NCI-H69 (cell line): ENCODE measurements around the gene C4orf50.

Experiments used
- DNase-seq: peaks from one replicate; lab custom pipeline; 2025; lab: John Stamatoyannopoulos, UW

The C4orf50 gene

GRCh38 chr4:5919571-5919970 lies 98.7 kb downstream of the C4orf50 start:
- no peak for DNase-seq

- no peak for DNase-seq
Observed at GRCh38 chr4:5919044-5919443, 99.2 kb downstream of the C4orf50 start.

- peak; percentile 82 for DNase-seq
Observed at GRCh38 chr4:5918331-5918985, 99.8 kb downstream of the C4orf50 start.

GRCh38 chr4:5917672-5918071 lies 100.6 kb downstream of the C4orf50 start:
- DNase-seq: no peak

GRCh38 chr4:5916229-5916628 lies 102.0 kb downstream of the C4orf50 start:
- DNase-seq: no peak

- DNase-seq: no peak
Observed at GRCh38 chr4:5913454-5913853, 104.8 kb downstream of the C4orf50 start.

GRCh38 chr4:5912614-5913019 lies 105.6 kb downstream of the C4orf50 start:
- peak; percentile 90 for DNase-seq

GRCh38 chr4:5908876-5909427 lies 109.3 kb downstream of the C4orf50 start:
- no peak for DNase-seq

- DNase-seq: peak; percentile 44
Observed at GRCh38 chr4:5906191-5906590, 112.0 kb downstream of the C4orf50 start.

- DNase-seq: no peak
Observed at GRCh38 chr4:5905714-5906113, 112.5 kb downstream of the C4orf50 start.

GRCh38 chr4:5900844-5901243 lies 117.4 kb downstream of the C4orf50 start:
- DNase-seq: no peak

- no peak for DNase-seq
Observed at GRCh38 chr4:5899881-5900280, 118.3 kb downstream of the C4orf50 start.

GRCh38 chr4:5899396-5899795 lies 118.8 kb downstream of the C4orf50 start:
- DNase-seq: no peak

- DNase-seq: no peak
Observed at GRCh38 chr4:5897674-5898073, 120.6 kb downstream of the C4orf50 start.

- no peak for DNase-seq
Observed at GRCh38 chr4:5895287-5895686, 122.9 kb downstream of the C4orf50 start.

- peak; percentile 75 for DNase-seq
Observed at GRCh38 chr4:5894266-5894665, 124.0 kb downstream of the C4orf50 start.

- no peak for DNase-seq
Observed at GRCh38 chr4:5893591-5893990, 124.6 kb downstream of the C4orf50 start.

- DNase-seq: no peak
Observed at GRCh38 chr4:5893004-5893580, 125.1 kb downstream of the C4orf50 start, which contains the start of gene CRMP1. TSS of gene CRMP1 (minus strand) at chr4:5893086. CDS start at chr4:5892969, 117 bp downstream.

- no peak for DNase-seq
Observed at GRCh38 chr4:5892323-5893003, 125.8 kb downstream of the C4orf50 start.

GRCh38 chr4:5891563-5892322 lies 126.5 kb downstream of the C4orf50 start:
- DNase-seq: no peak

GRCh38 chr4:5890063-5890727 lies 128.0 kb downstream of the C4orf50 start:
- DNase-seq: peak; percentile 94
